ENCODE data around the gene CDC42EP4. TPM values are rescaled to one million over a fixed set of nuclear protein-coding genes. Genes with fewer than 3 reads are reported as not detected.

CDC42EP4 gene
- total RNA-seq, 5 donors from 2014 or later (not counting 1 experiment from before 2014, with no cell fraction given) = 1.1 to 3.7 (median 1.3) TPM

- no peaks in the 10 kb centered on the region for H3K36me3 ChIP-seq (ENCODE audit: control insufficient read depth in 2 of 2, extremely low read depth in 1 of 2, insufficient read depth in 1 of 2, low read length in 1 of 2)
- no peaks in the 10 kb centered on the region for H3K4me1 Mint-ChIP-seq
- H3K4me3 Mint-ChIP-seq = no peak overlapping the region
- H3K27me3 Mint-ChIP-seq = peaks cover 15 to 18% of the 10 kb centered on the region in 2 donors
- H3K27ac Mint-ChIP-seq = no peak overlapping the region
- DNase-seq (no peak), ATAC-seq (replicated peaks in 1 of 4) (no peak)
- no peak overlapping the region for H3K4me3 ChIP-seq (ENCODE audit: control insufficient read depth in 1 of 2, extremely low read depth in 1 of 2, low read length in 1 of 2)
- H3K27me3 ChIP-seq (replicated peaks in 1 of 2; ENCODE audit: control insufficient read depth in 2 of 2, extremely low read depth in 1 of 2, insufficient read depth in 2 of 2, low read length in 1 of 2) = peaks cover 0 to 20% of the 10 kb centered on the region in 2 experiments
- no peaks in the 10 kb centered on the region for H3K4me1 ChIP-seq (ENCODE audit: control insufficient read depth in 1 of 2, extremely low read depth in 1 of 2, insufficient read depth in 2 of 2, low read length in 2 of 2)
- ChIA-PET CTCF (no interaction called here), POLR2A (no interaction called here)
- no peaks in the 10 kb centered on the region for H3K9me3 ChIP-seq
- no peaks in the 10 kb centered on the region for H3K36me3 Mint-ChIP-seq
- H3K27ac ChIP-seq (ENCODE audit: low read length) = no peak overlapping the region
- WGBS (ENCODE audit: insufficient coverage) = 72% methylated on average over 5 of the region's 9 CpGs
- peaks cover 0 to 4% (median 0%) of the 10 kb centered on the region in 3 donors for H3K9me3 Mint-ChIP-seq
Observed at GRCh38 chr17:73324160-73324475, 12.3 kb upstream of the CDC42EP4 start.

- H3K4me1 ChIP-seq (ENCODE audit: control insufficient read depth in 1 of 2, extremely low read depth in 1 of 2, insufficient read depth in 2 of 2, low read length in 2 of 2) = no peaks in the 10 kb centered on the region
- H3K27me3 Mint-ChIP-seq = peaks cover 15 to 16% of the 10 kb centered on the region in 2 donors
- no peaks in the 10 kb centered on the region for H3K4me1 Mint-ChIP-seq
- no peak for DNase-seq
- WGBS (ENCODE audit: insufficient coverage) = 54% methylated on average over 2 of the region's 5 CpGs
- H3K27ac ChIP-seq (ENCODE audit: low read length) = no peak overlapping the region
- no peak overlapping the region for H3K4me3 ChIP-seq (ENCODE audit: control insufficient read depth in 1 of 2, extremely low read depth in 1 of 2, low read length in 1 of 2)
- no peaks in the 10 kb centered on the region for H3K9me3 ChIP-seq
- no peaks in the 10 kb centered on the region for H3K36me3 ChIP-seq (ENCODE audit: control insufficient read depth in 2 of 2, extremely low read depth in 1 of 2, insufficient read depth in 1 of 2, low read length in 1 of 2)
- no peak overlapping the region for H3K4me3 Mint-ChIP-seq
- no peaks in the 10 kb centered on the region for H3K36me3 Mint-ChIP-seq
- no peak overlapping the region for H3K27ac Mint-ChIP-seq
- POLR2A ChIA-PET = interaction anchor here in 1 of 2 donors (0.6 kb wide), 1 partner anchor 62 kb away, joined by 3 read pairs; no protein-coding TSS in a partner anchor
- H3K9me3 Mint-ChIP-seq = peaks cover 0 to 4% (median 0%) of the 10 kb centered on the region in 3 donors
- ATAC-seq (replicated peaks in 1 of 4) = no peak
- H3K27me3 ChIP-seq (replicated peaks in 1 of 2; ENCODE audit: control insufficient read depth in 2 of 2, extremely low read depth in 1 of 2, insufficient read depth in 2 of 2, low read length in 1 of 2) = peaks cover 0 to 18% of the 10 kb centered on the region in 2 experiments
- CTCF ChIA-PET = no interaction called here
Observed at GRCh38 chr17:73323409-73324159, 11.8 kb upstream of the CDC42EP4 start.

- DNase-seq (no peak), ATAC-seq (replicated peaks in 1 of 4) (no peak)
- H3K4me3 ChIP-seq (ENCODE audit: control insufficient read depth in 1 of 2, extremely low read depth in 1 of 2, low read length in 1 of 2) = no peak overlapping the region
- Mint-ChIP-seq H3K36me3 (no peaks in the 10 kb centered on the region), H3K4me1 (no peaks in the 10 kb centered on the region), H3K9me3 (peaks cover 0 to 4% (median 0%) of the 10 kb centered on the region in 3 donors), H3K4me3 (no peak overlapping the region), H3K27ac (no peak overlapping the region), H3K27me3 (peaks cover 7 to 9% of the 10 kb centered on the region in 2 donors)
- POLR2A ChIA-PET = no interaction called here
- WGBS (ENCODE audit: insufficient coverage) = no CpG with 5 or more reads among the region's 6 CpGs
- no peaks in the 10 kb centered on the region for H3K9me3 ChIP-seq
- peaks cover 0 to 19% of the 10 kb centered on the region in 2 experiments for H3K27me3 ChIP-seq (replicated peaks in 1 of 2; ENCODE audit: control insufficient read depth in 2 of 2, extremely low read depth in 1 of 2, insufficient read depth in 2 of 2, low read length in 1 of 2)
- no peak overlapping the region for H3K27ac ChIP-seq (ENCODE audit: low read length)
- CTCF ChIA-PET = no interaction called here
- H3K4me1 ChIP-seq (ENCODE audit: control insufficient read depth in 1 of 2, extremely low read depth in 1 of 2, insufficient read depth in 2 of 2, low read length in 2 of 2) = no peaks in the 10 kb centered on the region
- no peaks in the 10 kb centered on the region for H3K36me3 ChIP-seq (ENCODE audit: control insufficient read depth in 2 of 2, extremely low read depth in 1 of 2, insufficient read depth in 1 of 2, low read length in 1 of 2)
Observed at GRCh38 chr17:73320601-73321264, 8.9 kb upstream of the CDC42EP4 start.

GRCh38 chr17:73319766-73320165 is 8.0 kb upstream of the CDC42EP4 start:
- no peak overlapping the region for H3K4me3 Mint-ChIP-seq
- H3K4me1 Mint-ChIP-seq = no peaks in the 10 kb centered on the region
- no peak for DNase-seq
- peaks cover 0 to 4% (median 0%) of the 10 kb centered on the region in 3 donors for H3K9me3 Mint-ChIP-seq
- no peak overlapping the region for H3K27ac Mint-ChIP-seq
- H3K27me3 Mint-ChIP-seq = peaks cover 3 to 7% of the 10 kb centered on the region in 2 donors
- Histone ChIP-seq H3K9me3 (no peaks in the 10 kb centered on the region), H3K36me3 (ENCODE audit: control insufficient read depth in 2 of 2, extremely low read depth in 1 of 2, insufficient read depth in 1 of 2, low read length in 1 of 2) (no peaks in the 10 kb centered on the region), H3K27ac (ENCODE audit: low read length) (no peak overlapping the region), H3K4me3 (ENCODE audit: control insufficient read depth in 1 of 2, extremely low read depth in 1 of 2, low read length in 1 of 2) (no peak overlapping the region), H3K27me3 (replicated peaks in 1 of 2; ENCODE audit: control insufficient read depth in 2 of 2, extremely low read depth in 1 of 2, insufficient read depth in 2 of 2, low read length in 1 of 2) (peaks cover 0 to 12% of the 10 kb centered on the region in 2 experiments), H3K4me1 (ENCODE audit: control insufficient read depth in 1 of 2, extremely low read depth in 1 of 2, insufficient read depth in 2 of 2, low read length in 2 of 2) (no peaks in the 10 kb centered on the region)
- POLR2A ChIA-PET = no interaction called here
- no peak for ATAC-seq (replicated peaks in 1 of 4)
- CTCF ChIA-PET = no interaction called here
- WGBS (ENCODE audit: insufficient coverage) = no CpG with 5 or more reads among the region's 3 CpGs
- no peaks in the 10 kb centered on the region for H3K36me3 Mint-ChIP-seq

- Mint-ChIP-seq H3K4me3 (no peak overlapping the region), H3K36me3 (no peaks in the 10 kb centered on the region), H3K9me3 (peaks cover 0 to 4% (median 0%) of the 10 kb centered on the region in 3 donors), H3K27ac (no peak overlapping the region), H3K27me3 (no peaks in the 10 kb centered on the region), H3K4me1 (no peaks in the 10 kb centered on the region)
- Histone ChIP-seq H3K27ac (ENCODE audit: low read length) (no peak overlapping the region), H3K36me3 (ENCODE audit: control insufficient read depth in 2 of 2, extremely low read depth in 1 of 2, insufficient read depth in 1 of 2, low read length in 1 of 2) (no peaks in the 10 kb centered on the region), H3K9me3 (no peaks in the 10 kb centered on the region), H3K4me1 (ENCODE audit: control insufficient read depth in 1 of 2, extremely low read depth in 1 of 2, insufficient read depth in 2 of 2, low read length in 2 of 2) (no peaks in the 10 kb centered on the region), H3K27me3 (replicated peaks in 1 of 2; ENCODE audit: control insufficient read depth in 2 of 2, extremely low read depth in 1 of 2, insufficient read depth in 2 of 2, low read length in 1 of 2) (peaks cover 0 to 6% of the 10 kb centered on the region in 2 experiments), H3K4me3 (ENCODE audit: control insufficient read depth in 1 of 2, extremely low read depth in 1 of 2, low read length in 1 of 2) (no peak overlapping the region)
- DNase-seq (no peak), ATAC-seq (replicated peaks in 1 of 4) (no peak)
- WGBS (ENCODE audit: insufficient coverage) = 60% methylated on average over 3 of the region's 5 CpGs
- ChIA-PET CTCF (no interaction called here), POLR2A (no interaction called here)
Observed at GRCh38 chr17:73318836-73319235, 7.0 kb upstream of the CDC42EP4 start.

- Mint-ChIP-seq H3K27ac (no peak overlapping the region), H3K36me3 (no peaks in the 10 kb centered on the region), H3K9me3 (peaks cover 0 to 4% (median 0%) of the 10 kb centered on the region in 3 donors), H3K27me3 (no peaks in the 10 kb centered on the region), H3K4me3 (no peak overlapping the region), H3K4me1 (peaks cover 0 to 1% (median under 1%) of the 10 kb centered on the region in 3 donors)
- no peaks in the 10 kb centered on the region for H3K9me3 ChIP-seq
- H3K27me3 ChIP-seq (replicated peaks in 1 of 2; ENCODE audit: control insufficient read depth in 2 of 2, extremely low read depth in 1 of 2, insufficient read depth in 2 of 2, low read length in 1 of 2) = peaks cover 0 to 3% of the 10 kb centered on the region in 2 experiments
- 100% methylated on average over 5 of the region's 8 CpGs for WGBS (ENCODE audit: insufficient coverage)
- ChIA-PET CTCF (no interaction called here), POLR2A (no interaction called here)
- H3K4me3 ChIP-seq (ENCODE audit: control insufficient read depth in 1 of 2, extremely low read depth in 1 of 2, low read length in 1 of 2) = no peak overlapping the region
- no peaks in the 10 kb centered on the region for H3K36me3 ChIP-seq (ENCODE audit: control insufficient read depth in 2 of 2, extremely low read depth in 1 of 2, insufficient read depth in 1 of 2, low read length in 1 of 2)
- ATAC-seq (replicated peaks in 1 of 4) = no peak
- H3K4me1 ChIP-seq (ENCODE audit: control insufficient read depth in 1 of 2, extremely low read depth in 1 of 2, insufficient read depth in 2 of 2, low read length in 2 of 2) = no peaks in the 10 kb centered on the region
- DNase-seq = no peak
- no peak overlapping the region for H3K27ac ChIP-seq (ENCODE audit: low read length)
Observed at GRCh38 chr17:73318427-73318813, 6.6 kb upstream of the CDC42EP4 start.
